IMR-90 (cell line): ENCODE measurements around the gene COMMD8.

Experiments used
- BHLHE40 ChIP-seq: fragments of 150-350 bp; IDR thresholded peaks from 2 replicates; pipeline ENCODE4 v1.6.1; 2016; ENCODE audit warnings: mild to moderate bottlenecking, low read depth, low read length
- CHD1 ChIP-seq: IDR thresholded peaks from 2 replicates; pipeline ENCODE4 v1.6.1; 2012; ENCODE audit warnings: low read depth, low read length, improper control_type of control experiment
- MAFK ChIP-seq: IDR thresholded peaks from 2 replicates; pipeline ENCODE4 v1.6.1; 2012; ENCODE audit warnings: low read depth, low read length, improper control_type of control experiment
- MAZ ChIP-seq: IDR thresholded peaks from 2 replicates; pipeline ENCODE4 v1.6.1; 2012; ENCODE audit warnings: low read depth, mild to moderate bottlenecking, low read length, improper control_type of control experiment, moderate library complexity, borderline replicate concordance
- NFE2L2 ChIP-seq: fragments of 150-350 bp; IDR thresholded peaks from 2 replicates; pipeline ENCODE4 v1.6.1; 2016; ENCODE audit warnings: low read depth, mild to moderate bottlenecking, low read length
- POLR2A ChIP-seq: IDR thresholded peaks from 2 replicates; pipeline ENCODE4 v1.6.1; 2012; ENCODE audit warnings: mild to moderate bottlenecking, low read depth, low read length
- RAD21 ChIP-seq: IDR thresholded peaks from 2 replicates; pipeline ENCODE4 v1.6.1; 2012; ENCODE audit warnings: low read length, improper control_type of control experiment
- RCOR1 ChIP-seq: IDR thresholded peaks from 2 replicates; pipeline ENCODE4 v1.6.1; 2012; ENCODE audit warnings: mild to moderate bottlenecking, low read length, improper control_type of control experiment; ENCODE audit not compliant: insufficient replicate concordance
- TF ChIP-seq, protein P1 (sequence below): conservative IDR thresholded peaks from 2 replicates; pipeline ENCODE4 v1.5.1; 2012; ENCODE audit warnings: mild to moderate bottlenecking, low read depth, low read length, improper control_type of control experiment
- TF ChIP-seq, protein P2 (sequence below): fragments of 150-350 bp; IDR thresholded peaks from 2 replicates; pipeline ENCODE4 v1.6.1; 2016; ENCODE audit warnings: low read depth, mild to moderate bottlenecking, low read length, moderate library complexity, borderline replicate concordance

GRCh38 chr4:47473141-47473750 is 9.7 kb upstream of the COMMD8 start:
- TF ChIP-seq, protein P1, sequence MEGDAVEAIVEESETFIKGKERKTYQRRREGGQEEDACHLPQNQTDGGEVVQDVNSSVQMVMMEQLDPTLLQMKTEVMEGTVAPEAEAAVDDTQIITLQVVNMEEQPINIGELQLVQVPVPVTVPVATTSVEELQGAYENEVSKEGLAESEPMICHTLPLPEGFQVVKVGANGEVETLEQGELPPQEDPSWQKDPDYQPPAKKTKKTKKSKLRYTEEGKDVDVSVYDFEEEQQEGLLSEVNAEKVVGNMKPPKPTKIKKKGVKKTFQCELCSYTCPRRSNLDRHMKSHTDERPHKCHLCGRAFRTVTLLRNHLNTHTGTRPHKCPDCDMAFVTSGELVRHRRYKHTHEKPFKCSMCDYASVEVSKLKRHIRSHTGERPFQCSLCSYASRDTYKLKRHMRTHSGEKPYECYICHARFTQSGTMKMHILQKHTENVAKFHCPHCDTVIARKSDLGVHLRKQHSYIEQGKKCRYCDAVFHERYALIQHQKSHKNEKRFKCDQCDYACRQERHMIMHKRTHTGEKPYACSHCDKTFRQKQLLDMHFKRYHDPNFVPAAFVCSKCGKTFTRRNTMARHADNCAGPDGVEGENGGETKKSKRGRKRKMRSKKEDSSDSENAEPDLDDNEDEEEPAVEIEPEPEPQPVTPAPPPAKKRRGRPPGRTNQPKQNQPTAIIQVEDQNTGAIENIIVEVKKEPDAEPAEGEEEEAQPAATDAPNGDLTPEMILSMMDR, result no peak
- TF ChIP-seq RCOR1 (no peak), POLR2A (no peak), MAFK (no peak), MAZ (no peak), NFE2L2 (no peak), BHLHE40 (no peak), RAD21 (no peak), CHD1 (no peak)
- TF ChIP-seq, protein P2, sequence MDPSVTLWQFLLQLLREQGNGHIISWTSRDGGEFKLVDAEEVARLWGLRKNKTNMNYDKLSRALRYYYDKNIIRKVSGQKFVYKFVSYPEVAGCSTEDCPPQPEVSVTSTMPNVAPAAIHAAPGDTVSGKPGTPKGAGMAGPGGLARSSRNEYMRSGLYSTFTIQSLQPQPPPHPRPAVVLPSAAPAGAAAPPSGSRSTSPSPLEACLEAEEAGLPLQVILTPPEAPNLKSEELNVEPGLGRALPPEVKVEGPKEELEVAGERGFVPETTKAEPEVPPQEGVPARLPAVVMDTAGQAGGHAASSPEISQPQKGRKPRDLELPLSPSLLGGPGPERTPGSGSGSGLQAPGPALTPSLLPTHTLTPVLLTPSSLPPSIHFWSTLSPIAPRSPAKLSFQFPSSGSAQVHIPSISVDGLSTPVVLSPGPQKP, result no peak
